GM23338 (cell line): ENCODE data around the gene ARF6. TPM values are rescaled to one million over a fixed set of nuclear protein-coding genes. Genes with fewer than 3 reads are reported as not detected.

Experiments
- ATAC-seq: fragments of 200-7000 bp; cut with Tn5 transposase; 3 replicates; pipeline ENCODE4 v1.9.1; 2020
- DNase-seq: peaks from one replicate; pipeline ENCODE4 v3.0.0-alpha.2; 2015; ENCODE audit warnings: low spot score
- H2AFZ ChIP-seq: fragments of 200-600 bp; sonication (generic); 2 replicates; pipeline ENCODE4 v1.8.0; 2016; ENCODE audit warnings: antibody characterized with exemption, mild to moderate bottlenecking, moderate library complexity
- H3F3A ChIP-seq: fragments of 200-600 bp; sonication (generic); replicated peaks from 2 replicates; pipeline ENCODE4 v1.8.0; 2017; ENCODE audit warnings: antibody characterized with exemption, mixed run types, low read depth
- H3K27ac ChIP-seq: fragments of 200-600 bp; sonication (generic); 2 replicates; pipeline ENCODE4 v1.6.1; 2016; ENCODE audit warnings: low read depth
- H3K27me3 ChIP-seq: fragments of 200-600 bp; sonication (generic); 2 replicates; pipeline ENCODE4 v1.8.0; 2016; ENCODE audit warnings: mild to moderate bottlenecking, mixed run types, moderate library complexity; ENCODE audit not compliant: insufficient read depth
- H3K36me3 ChIP-seq: fragments of 200-600 bp; sonication (generic); 2 replicates; pipeline ENCODE4 v1.8.0; 2016; ENCODE audit warnings: mild to moderate bottlenecking; ENCODE audit not compliant: insufficient read depth
- H3K4me1 ChIP-seq: fragments of 200-600 bp; sonication (generic); 2 replicates; pipeline ENCODE4 v1.8.0; 2016; ENCODE audit warnings: mild to moderate bottlenecking, moderate library complexity; ENCODE audit not compliant: insufficient read depth
- H3K4me2 ChIP-seq: fragments of 200-600 bp; sonication (generic); 2 replicates; pipeline ENCODE4 v1.7.1; 2017; ENCODE audit warnings: mixed run types
- H3K4me3 ChIP-seq: fragments of 200-600 bp; sonication (generic); 2 replicates; pipeline ENCODE4 v1.6.1; 2016; ENCODE audit warnings: mixed run types
- H3K79me2 ChIP-seq: fragments of 200-600 bp; sonication (generic); replicated peaks from 2 replicates; pipeline ENCODE4 v1.8.0; 2017; ENCODE audit warnings: mild to moderate bottlenecking; ENCODE audit not compliant: insufficient read depth
- H3K9me2 ChIP-seq: fragments of 200-600 bp; sonication (generic); 2 replicates; pipeline ENCODE4 v1.8.0; 2017; ENCODE audit not compliant: insufficient read depth
- H4K20me1 ChIP-seq: fragments of 200-600 bp; sonication (generic); replicated peaks from 2 replicates; pipeline ENCODE4 v1.8.0; 2017; ENCODE audit warnings: mild to moderate bottlenecking; ENCODE audit not compliant: insufficient read depth
- H3K27ac Mint-ChIP-seq: 2 replicates; pipeline ENCODE4 v1.8.0; 2020; ENCODE audit warnings: inconsistent platforms, mild to moderate bottlenecking, moderate library complexity, mixed read lengths
- H3K27me3 Mint-ChIP-seq: 3 replicates; pipeline ENCODE4 v1.8.0; 2022; ENCODE audit warnings: low read depth, mild to moderate bottlenecking, moderate library complexity, mixed read lengths, inconsistent platforms; ENCODE audit not compliant: insufficient read depth, poor library complexity
- H3K36me3 Mint-ChIP-seq: 3 replicates; pipeline ENCODE4 v1.8.0; 2021; ENCODE audit warnings: low read depth, mild to moderate bottlenecking, inconsistent platforms, moderate library complexity, mixed read lengths
- H3K4me1 Mint-ChIP-seq: 3 replicates; pipeline ENCODE4 v1.8.0; 2020; ENCODE audit warnings: mild to moderate bottlenecking, inconsistent platforms, mixed read lengths
- H3K4me3 Mint-ChIP-seq: 3 replicates; pipeline ENCODE4 v1.8.0; 2021; ENCODE audit warnings: moderate library complexity, mild to moderate bottlenecking, inconsistent platforms, mixed read lengths
- H3K9me3 Mint-ChIP-seq: 3 replicates; pipeline ENCODE4 v1.8.0; 2020; ENCODE audit warnings: moderate library complexity, mild to moderate bottlenecking, inconsistent platforms, mixed read lengths
- CREB1 ChIP-seq: fragments of 250-450 bp; sonication (Bioruptor Pico); IDR thresholded peaks from 2 replicates; pipeline ENCODE4 v1.5.0; 2020; ENCODE audit warnings: low read depth, mild to moderate bottlenecking, moderate library complexity
- CTCF ChIP-seq, 2 experiments: fragments of 200-600 bp in 1 of 2; sonication (generic) in 1 of 2; conservative IDR thresholded peaks; 2 replicates each; pipeline versions ENCODE4 v1.5.1 to v1.6.1; 2016 to 2017; ENCODE audit warnings: antibody characterized with exemption in 2 of 2, low read depth in 2 of 2, mild to moderate bottlenecking in 2 of 2, moderate library complexity in 1 of 2
- ETS1 ChIP-seq: IDR thresholded peaks from 2 replicates; pipeline ENCODE4 v1.6.1; 2016; ENCODE audit warnings: antibody characterized with exemption
- EZH2 ChIP-seq: fragments of 200-600 bp; sonication (generic); IDR thresholded peaks from one replicate; pipeline ENCODE4 v1.8.0; 2017; ENCODE audit warnings: antibody characterized with exemption, mild to moderate bottlenecking, low read depth; ENCODE audit not compliant: unreplicated experiment
- EZH2phosphoT487 ChIP-seq: fragments of 200-600 bp; sonication (generic); IDR thresholded peaks from one replicate; pipeline ENCODE4 v1.8.1; 2018; ENCODE audit warnings: antibody characterized with exemption; ENCODE audit not compliant: unreplicated experiment
- JUNB ChIP-seq: IDR thresholded peaks from one replicate; pipeline ENCODE4 v1.6.1; 2016; ENCODE audit warnings: antibody characterized with exemption; ENCODE audit not compliant: unreplicated experiment
- NANOG ChIP-seq: IDR thresholded peaks from 2 replicates; pipeline ENCODE4 v1.6.1; 2016; ENCODE audit warnings: antibody characterized with exemption, borderline replicate concordance
- POLR2AphosphoS5 ChIP-seq: IDR thresholded peaks from 2 replicates; pipeline ENCODE4 v1.6.1; 2016; ENCODE audit warnings: antibody characterized with exemption, low read depth
- REST ChIP-seq: IDR thresholded peaks from one replicate; pipeline ENCODE4 v1.6.1; 2018; ENCODE audit warnings: antibody characterized with exemption; ENCODE audit not compliant: unreplicated experiment
- STAT1 ChIP-seq: IDR thresholded peaks from one replicate; pipeline ENCODE4 v1.6.1; 2016; ENCODE audit warnings: antibody characterized with exemption; ENCODE audit not compliant: unreplicated experiment
- ZNF114 ChIP-seq: fragments of 250-450 bp; sonication (Bioruptor Pico); IDR thresholded peaks from 2 replicates; pipeline ENCODE4 v1.5.0; 2020; ENCODE audit warnings: mild to moderate bottlenecking, moderate library complexity
- ZNF331 ChIP-seq: fragments of 250-450 bp; sonication (Bioruptor Pico); IDR thresholded peaks from 2 replicates; pipeline ENCODE4 v1.5.0; 2020; ENCODE audit warnings: low read depth, mild to moderate bottlenecking, moderate library complexity
- ZNF462 ChIP-seq: fragments of 250-450 bp; sonication (Bioruptor Pico); IDR thresholded peaks from 2 replicates; pipeline ENCODE4 v1.5.0; 2020; ENCODE audit warnings: mild to moderate bottlenecking, moderate library complexity
- polyA plus RNA-seq: library from polyadenylated mRNA; unstranded; fragments of >200 nt; fragmentation: Nextera tagmentation; extraction: Ambion mirVana; gene quantifications from 2 replicates; pipeline ENCODE4 v1.2.1, GENCODE V29; 2016
- total RNA-seq: library from RNA; depleted of rRNA; stranded (reverse); fragments of >200 nt; shearing (Covaris generic); gene quantifications from 2 replicates; pipeline ENCODE4 v1.2.3, GENCODE V29; 2014

ARF6 gene
- total and polyA plus RNA-seq, 2 experiments from 2014 or later, result 47.8 to 73.1 TPM

- Histone ChIP-seq H3K27me3 (no peaks in the 10 kb centered on the region), H3K27ac (no peak overlapping the region), H3F3A (no peaks in the 10 kb centered on the region), H4K20me1 (no peaks in the 10 kb centered on the region), H3K9me2 (no peaks in the 10 kb centered on the region), H3K4me3 (no peak overlapping the region), H3K4me1 (no peaks in the 10 kb centered on the region), H3K36me3 (no peaks in the 10 kb centered on the region), H3K79me2 (no peaks in the 10 kb centered on the region), H3K4me2 (no peak overlapping the region), H2AFZ (no peak overlapping the region)
- Mint-ChIP-seq H3K4me1 (0 out of 3 replicates have a peak, but pooled peaks cover 4% of the 10 kb centered on the region), H3K36me3 (peaks cover 1% of the 10 kb centered on the region; the same call in 1 of the 3 replicates), H3K27me3 (peaks cover 3% of the 10 kb centered on the region), H3K9me3 (peaks cover 3% of the 10 kb centered on the region; the same call in 2 of the 3 replicates), H3K4me3 (no peak overlapping the region), H3K27ac (no peak overlapping the region)
- ATAC-seq, result no peak
- no peak for DNase-seq
- TF ChIP-seq ETS1, result no peak
- no peak for TF ChIP-seq ZNF331 (CRISPR knock-in tag)
- no peak for TF ChIP-seq REST
- TF ChIP-seq ZNF462 (CRISPR knock-in tag), result no peak
- TF ChIP-seq JUNB, result no peak
- TF ChIP-seq CREB1 (CRISPR knock-in tag), result no peak
- no peak for TF ChIP-seq STAT1
- no peak for TF ChIP-seq ZNF114 (CRISPR knock-in tag)
- no peak for TF ChIP-seq EZH2
- TF ChIP-seq NANOG, result no peak
- no peak for TF ChIP-seq POLR2AphosphoS5
- TF ChIP-seq CTCF (conservative IDR thresholded peaks at IDR 0.05; ENCODE audit: low read depth in 2 of 2), result no peak
- no peak for TF ChIP-seq EZH2phosphoT487
These were observed 51.6 kb downstream of the ARF6 start for GRCh38 chr14:49944501-49944900.
